Measurements from ENCODE around the gene MMAB.

Gene MMAB

DNA sequence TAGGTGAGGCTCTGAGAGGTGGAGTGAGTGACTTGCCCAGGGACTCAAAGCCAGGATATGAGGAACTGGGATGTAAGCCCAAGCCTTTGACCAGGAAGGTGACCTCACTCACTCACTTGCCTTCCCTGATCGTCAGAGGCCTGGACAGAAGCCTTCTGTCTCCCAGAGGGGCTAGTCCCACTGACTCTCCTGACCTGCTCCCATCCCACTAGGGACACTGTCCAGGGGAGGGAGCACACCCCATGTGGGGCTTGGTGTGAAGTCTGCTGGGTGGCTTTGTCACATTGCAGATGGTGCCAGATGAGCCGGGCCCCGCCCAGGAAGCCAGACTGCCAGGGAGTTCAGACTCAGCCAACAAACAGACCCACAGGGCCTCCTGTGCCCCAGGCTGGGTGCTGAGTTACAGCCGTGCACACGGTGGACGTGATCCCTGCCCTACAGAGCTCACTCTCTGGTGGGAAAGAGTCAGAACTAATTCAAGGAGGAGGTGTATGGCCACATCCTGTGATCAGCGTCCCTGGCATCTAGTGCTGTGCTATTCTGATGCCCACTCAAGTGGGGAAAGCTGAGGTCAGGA is 28.3 kb downstream of the MMAB start:
- Mint-ChIP-seq H3K27ac (no peak overlapping the region), H3K36me3 (ENCODE audit: low read depth) (no peaks in the 10 kb centered on the region), H3K27me3 (ENCODE audit: low read depth) (peaks cover 32% of the 10 kb centered on the region), H3K4me1 (peaks cover 6% of the 10 kb centered on the region), H3K4me3 (no peak overlapping the region), H3K9me3 (no peaks in the 10 kb centered on the region)
- TF ChIP-seq, protein P1, sequence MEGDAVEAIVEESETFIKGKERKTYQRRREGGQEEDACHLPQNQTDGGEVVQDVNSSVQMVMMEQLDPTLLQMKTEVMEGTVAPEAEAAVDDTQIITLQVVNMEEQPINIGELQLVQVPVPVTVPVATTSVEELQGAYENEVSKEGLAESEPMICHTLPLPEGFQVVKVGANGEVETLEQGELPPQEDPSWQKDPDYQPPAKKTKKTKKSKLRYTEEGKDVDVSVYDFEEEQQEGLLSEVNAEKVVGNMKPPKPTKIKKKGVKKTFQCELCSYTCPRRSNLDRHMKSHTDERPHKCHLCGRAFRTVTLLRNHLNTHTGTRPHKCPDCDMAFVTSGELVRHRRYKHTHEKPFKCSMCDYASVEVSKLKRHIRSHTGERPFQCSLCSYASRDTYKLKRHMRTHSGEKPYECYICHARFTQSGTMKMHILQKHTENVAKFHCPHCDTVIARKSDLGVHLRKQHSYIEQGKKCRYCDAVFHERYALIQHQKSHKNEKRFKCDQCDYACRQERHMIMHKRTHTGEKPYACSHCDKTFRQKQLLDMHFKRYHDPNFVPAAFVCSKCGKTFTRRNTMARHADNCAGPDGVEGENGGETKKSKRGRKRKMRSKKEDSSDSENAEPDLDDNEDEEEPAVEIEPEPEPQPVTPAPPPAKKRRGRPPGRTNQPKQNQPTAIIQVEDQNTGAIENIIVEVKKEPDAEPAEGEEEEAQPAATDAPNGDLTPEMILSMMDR (IDR thresholded peaks at IDR 0.05; ENCODE audit: unreplicated experiment in 3 of 3) = no peak

DNA sequence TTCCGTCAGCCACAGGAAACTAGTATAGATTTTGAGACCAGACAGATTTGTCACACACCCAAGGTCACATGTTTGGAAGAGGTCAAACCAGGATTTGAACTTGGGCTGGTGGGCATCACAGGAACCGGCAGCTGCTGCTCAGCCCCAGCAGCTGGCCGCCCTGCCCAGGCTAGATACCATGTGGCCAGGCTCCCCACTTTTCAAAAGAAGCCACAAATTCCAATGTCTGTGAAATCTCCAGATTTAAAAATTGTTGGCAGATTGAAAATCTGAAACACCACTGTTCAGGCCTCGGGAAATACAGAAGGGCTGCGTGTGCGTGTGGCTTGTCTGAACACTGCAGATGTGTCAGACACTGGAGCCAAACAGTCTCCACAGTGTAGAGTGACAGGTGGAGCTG is 30.4 kb downstream of the MMAB start:
- TF ChIP-seq, protein P1 (IDR thresholded peaks at IDR 0.05; ENCODE audit: unreplicated experiment in 3 of 3) = no peak
- Mint-ChIP-seq H3K27me3 (ENCODE audit: low read depth) (peaks cover 11% of the 10 kb centered on the region), H3K9me3 (no peaks in the 10 kb centered on the region), H3K27ac (peak overlapping the region in 1 of 3 experiments; percentile 10), H3K36me3 (ENCODE audit: low read depth) (no peaks in the 10 kb centered on the region), H3K4me1 (no peaks in the 10 kb centered on the region), H3K4me3 (no peak overlapping the region)

DNA sequence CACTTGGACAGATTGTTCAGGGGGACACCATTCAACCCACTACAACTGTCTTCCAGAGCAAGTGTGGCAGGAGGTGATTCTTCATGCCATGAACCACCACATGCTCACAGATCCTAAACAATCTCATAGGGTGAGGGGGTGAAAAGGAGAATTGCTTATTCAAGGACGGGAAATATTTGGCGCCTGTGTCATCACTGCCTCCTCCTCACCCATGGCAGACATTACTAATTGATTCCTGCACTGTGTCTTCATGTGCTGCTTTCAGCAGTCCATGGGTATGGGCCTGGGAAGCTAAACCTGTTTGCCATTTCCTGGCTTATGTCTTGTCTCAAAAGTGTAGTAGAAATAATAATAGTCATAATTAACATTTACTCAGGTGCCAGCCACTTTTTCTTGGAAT is 31.3 kb downstream of the MMAB start:
- Mint-ChIP-seq H3K27me3 (ENCODE audit: low read depth) (peaks cover 3% of the 10 kb centered on the region), H3K4me3 (no peak overlapping the region), H3K36me3 (ENCODE audit: low read depth) (no peaks in the 10 kb centered on the region), H3K9me3 (no peaks in the 10 kb centered on the region), H3K4me1 (no peaks in the 10 kb centered on the region), H3K27ac (no peak overlapping the region)
- TF ChIP-seq, protein P1 (IDR thresholded peaks at IDR 0.05; ENCODE audit: unreplicated experiment in 3 of 3) = no peak

- H3K36me3 Mint-ChIP-seq (ENCODE audit: low read depth) = peaks cover 4% of the 10 kb centered on the region
- no peak overlapping the region for H3K4me3 Mint-ChIP-seq
- H3K27me3 Mint-ChIP-seq (ENCODE audit: low read depth) = peaks cover 3% of the 10 kb centered on the region
- H3K9me3 Mint-ChIP-seq = no peaks in the 10 kb centered on the region
- TF ChIP-seq, protein P1 (IDR thresholded peaks at IDR 0.05; ENCODE audit: unreplicated experiment in 3 of 3) = no peak
- no peak overlapping the region for H3K27ac Mint-ChIP-seq
- H3K4me1 Mint-ChIP-seq = peaks cover 5% of the 10 kb centered on the region
Measured at GRCh38 chr12:109541413-109541726, 31.9 kb downstream of the MMAB start.

GRCh38 chr12:109540526-109541412 is 32.5 kb downstream of the MMAB start:
- TF ChIP-seq, protein P1 (IDR thresholded peaks at IDR 0.05; ENCODE audit: unreplicated experiment in 3 of 3) = no peak
- Mint-ChIP-seq H3K4me1 (peaks cover 8% of the 10 kb centered on the region), H3K4me3 (no peak overlapping the region), H3K27me3 (ENCODE audit: low read depth) (peaks cover 3% of the 10 kb centered on the region), H3K9me3 (no peaks in the 10 kb centered on the region), H3K36me3 (ENCODE audit: low read depth) (peaks cover 10% of the 10 kb centered on the region), H3K27ac (no peak overlapping the region)

DNA sequence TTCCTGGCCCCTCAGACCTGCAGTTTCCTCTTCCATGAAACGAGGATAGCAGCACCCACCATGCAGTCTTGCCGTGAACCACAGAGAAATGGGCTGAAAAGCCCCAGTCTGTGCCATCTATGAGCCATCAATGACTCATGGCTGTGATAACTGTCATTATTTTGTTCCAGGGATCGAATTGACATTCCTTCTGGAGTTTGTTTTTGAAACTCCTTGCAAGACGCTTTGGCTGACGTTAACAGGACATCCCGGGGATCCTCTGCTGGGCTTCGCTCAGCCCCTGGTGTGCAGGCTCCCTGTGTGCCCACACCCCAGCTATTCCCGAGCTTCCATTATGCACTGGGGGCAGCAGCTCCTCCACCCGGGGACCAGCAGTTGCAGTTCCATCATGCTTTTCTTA is 33.8 kb downstream of the MMAB start:
- TF ChIP-seq, protein P1 (IDR thresholded peaks at IDR 0.05; ENCODE audit: unreplicated experiment in 3 of 3) = no peak
- Mint-ChIP-seq H3K9me3 (no peaks in the 10 kb centered on the region), H3K36me3 (ENCODE audit: low read depth) (peaks cover 13% of the 10 kb centered on the region), H3K27ac (no peak overlapping the region), H3K4me3 (no peak overlapping the region), H3K27me3 (ENCODE audit: low read depth) (peaks cover 3% of the 10 kb centered on the region), H3K4me1 (peaks cover 8% of the 10 kb centered on the region)

Data from nephron (organoid).